ENCODE measurements around the gene RTL10.

RTL10 gene

GRCh38 chr22:19893363-19893762 is 38.7 kb upstream of the RTL10 start:
- H3K4me1 Mint-ChIP-seq (ENCODE audit: low read depth in 2 of 2), result peaks cover 18% of the 10 kb centered on the region in 2 donors
- ATAC-seq (replicated peaks) (no peak), DNase-seq (no peak)
- H3K27ac Mint-ChIP-seq, result no peak overlapping the region
- no peak overlapping the region for H3K4me3 Mint-ChIP-seq
- H3K36me3 Mint-ChIP-seq (ENCODE audit: insufficient read depth), result peaks cover 3% of the 10 kb centered on the region
- no peaks in the 10 kb centered on the region for H3K27me3 Mint-ChIP-seq
- H3K9me3 Mint-ChIP-seq, result no peaks in the 10 kb centered on the region

- H3K27me3 Mint-ChIP-seq, result no peaks in the 10 kb centered on the region
- peak overlapping the region; percentile 96 to 97 for H3K27ac Mint-ChIP-seq
- no peak overlapping the region for H3K4me3 Mint-ChIP-seq
- no peak for DNase-seq
- H3K36me3 Mint-ChIP-seq (ENCODE audit: insufficient read depth), result peaks cover 3% of the 10 kb centered on the region
- no peak for ATAC-seq (replicated peaks)
- no peaks in the 10 kb centered on the region for H3K9me3 Mint-ChIP-seq
- H3K4me1 Mint-ChIP-seq (ENCODE audit: low read depth in 2 of 2), result peaks cover 18% of the 10 kb centered on the region in 2 donors
These were observed 38.3 kb upstream of the RTL10 start for GRCh38 chr22:19892925-19893324.

GRCh38 chr22:19892257-19892879 is 37.7 kb upstream of the RTL10 start:
- Mint-ChIP-seq H3K27me3 (no peaks in the 10 kb centered on the region), H3K9me3 (no peaks in the 10 kb centered on the region), H3K36me3 (ENCODE audit: insufficient read depth) (peaks cover 3% of the 10 kb centered on the region), H3K4me1 (ENCODE audit: low read depth in 2 of 2) (peaks cover 18% of the 10 kb centered on the region in 2 donors), H3K27ac (peak overlapping the region; percentile 96 to 97), H3K4me3 (peak overlapping the region; percentile 81 to 84)
- peak in 1 of 3 experiments; percentile 32 for DNase-seq
- ATAC-seq (replicated peaks), result peak; percentile 25

GRCh38 chr22:19891317-19892256 is 36.9 kb upstream of the RTL10 start:
- peak; percentile 57 to 66 (median 61) for DNase-seq
- H3K4me1 Mint-ChIP-seq (ENCODE audit: low read depth in 2 of 2), result peaks cover 18 to 20% of the 10 kb centered on the region in 2 donors
- H3K9me3 Mint-ChIP-seq, result no peaks in the 10 kb centered on the region
- peak; percentile 93 for ATAC-seq (replicated peaks)
- peak overlapping the region; percentile 81 to 84 for H3K4me3 Mint-ChIP-seq
- H3K27me3 Mint-ChIP-seq, result no peaks in the 10 kb centered on the region
- H3K27ac Mint-ChIP-seq, result peak overlapping the region; percentile 96 to 97
- peaks cover 3% of the 10 kb centered on the region for H3K36me3 Mint-ChIP-seq (ENCODE audit: insufficient read depth)

GRCh38 chr22:19890502-19891316 is 36.0 kb upstream of the RTL10 start:
- H3K4me3 Mint-ChIP-seq, result peak overlapping the region; percentile 81 to 84
- H3K4me1 Mint-ChIP-seq (ENCODE audit: low read depth in 2 of 2), result peaks cover 18 to 20% of the 10 kb centered on the region in 2 donors

GRCh38 chr22:19889951-19890350 is 35.3 kb upstream of the RTL10 start:
- Mint-ChIP-seq H3K4me1 (ENCODE audit: low read depth in 2 of 2) (peaks cover 18 to 20% of the 10 kb centered on the region in 2 donors), H3K27me3 (no peaks in the 10 kb centered on the region), H3K9me3 (no peaks in the 10 kb centered on the region), H3K27ac (peak overlapping the region in 1 of 2 donors; percentile 35), H3K36me3 (ENCODE audit: insufficient read depth) (peaks cover 3% of the 10 kb centered on the region), H3K4me3 (peak overlapping the region in 1 of 2 donors; percentile 19)
- no peak for DNase-seq
- no peak for ATAC-seq (replicated peaks)

More at GRCh38 chr22:19890502-19891316, 36.0 kb upstream of the RTL10 start:
- Mint-ChIP-seq H3K36me3 (ENCODE audit: insufficient read depth) (peaks cover 3% of the 10 kb centered on the region), H3K27me3 (no peaks in the 10 kb centered on the region), H3K27ac (peak overlapping the region; percentile 96 to 97), H3K9me3 (no peaks in the 10 kb centered on the region)
- ATAC-seq (replicated peaks) (no peak), DNase-seq (no peak)

- no peak for DNase-seq
- peaks cover 18 to 20% of the 10 kb centered on the region in 2 donors for H3K4me1 Mint-ChIP-seq (ENCODE audit: low read depth in 2 of 2)
- ATAC-seq (replicated peaks), result no peak
- no peaks in the 10 kb centered on the region for H3K27me3 Mint-ChIP-seq
- H3K4me3 Mint-ChIP-seq, result no peak overlapping the region
- no peaks in the 10 kb centered on the region for H3K9me3 Mint-ChIP-seq
- no peak overlapping the region for H3K27ac Mint-ChIP-seq
- H3K36me3 Mint-ChIP-seq (ENCODE audit: insufficient read depth), result no peaks in the 10 kb centered on the region
These were observed 33.6 kb upstream of the RTL10 start for GRCh38 chr22:19888131-19888746.

- Mint-ChIP-seq H3K4me1 (ENCODE audit: low read depth in 2 of 2) (peaks cover 16 to 18% of the 10 kb centered on the region in 2 donors), H3K27ac (no peak overlapping the region), H3K36me3 (ENCODE audit: insufficient read depth) (no peaks in the 10 kb centered on the region), H3K4me3 (no peak overlapping the region), H3K27me3 (no peaks in the 10 kb centered on the region), H3K9me3 (no peaks in the 10 kb centered on the region)
- ATAC-seq (replicated peaks) (no peak), DNase-seq (no peak)
These were observed 32.7 kb upstream of the RTL10 start for GRCh38 chr22:19887256-19887985.

- no peak overlapping the region for H3K27ac Mint-ChIP-seq
- no peaks in the 10 kb centered on the region for H3K27me3 Mint-ChIP-seq
- no peaks in the 10 kb centered on the region for H3K36me3 Mint-ChIP-seq (ENCODE audit: insufficient read depth)
- peaks cover 9 to 12% of the 10 kb centered on the region in 2 donors for H3K4me1 Mint-ChIP-seq (ENCODE audit: low read depth in 2 of 2)
- DNase-seq (no peak), ATAC-seq (replicated peaks) (no peak)
- H3K9me3 Mint-ChIP-seq, result no peaks in the 10 kb centered on the region
- no peak overlapping the region for H3K4me3 Mint-ChIP-seq
These were observed 32.1 kb upstream of the RTL10 start for GRCh38 chr22:19886605-19887255.

GRCh38 chr22:19885841-19886592 is 31.3 kb upstream of the RTL10 start:
- no peak overlapping the region for H3K4me3 Mint-ChIP-seq
- H3K9me3 Mint-ChIP-seq, result no peaks in the 10 kb centered on the region
- peaks cover 2 to 5% of the 10 kb centered on the region in 2 donors for H3K4me1 Mint-ChIP-seq (ENCODE audit: low read depth in 2 of 2)
- H3K27me3 Mint-ChIP-seq, result no peaks in the 10 kb centered on the region
- H3K36me3 Mint-ChIP-seq (ENCODE audit: insufficient read depth), result peaks cover 1% of the 10 kb centered on the region
- H3K27ac Mint-ChIP-seq, result peak overlapping the region in 1 of 2 donors; percentile 9
- ATAC-seq (replicated peaks) (no peak), DNase-seq (no peak)

- no peaks in the 10 kb centered on the region for H3K27me3 Mint-ChIP-seq
- peaks cover 3% of the 10 kb centered on the region for H3K36me3 Mint-ChIP-seq (ENCODE audit: insufficient read depth)
- DNase-seq (no peak), ATAC-seq (replicated peaks) (no peak)
- no peaks in the 10 kb centered on the region for H3K9me3 Mint-ChIP-seq
- no peak overlapping the region for H3K27ac Mint-ChIP-seq
- H3K4me3 Mint-ChIP-seq, result no peak overlapping the region
- H3K4me1 Mint-ChIP-seq (ENCODE audit: low read depth in 2 of 2), result peaks cover 0 to 5% of the 10 kb centered on the region in 2 donors
These were observed 30.5 kb upstream of the RTL10 start for GRCh38 chr22:19884954-19885751.

Data from effector memory CD8-positive, alpha-beta T cell (primary cell).